ENCODE measurements around the gene KIF25.

Gene KIF25

GRCh38 chr6:168035098-168035660, 37.7 kb downstream of the KIF25 start:
- DNase-seq (ENCODE audit: low spot score) (peak; percentile 75), FAIRE-seq (peak; percentile 9)

- peak; percentile 76 for FAIRE-seq
Observed at GRCh38 chr6:168035661-168036545, 38.4 kb downstream of the KIF25 start.

GRCh38 chr6:168037242-168037641, 39.8 kb downstream of the KIF25 start:
- FAIRE-seq (no peak), DNase-seq (ENCODE audit: low spot score) (peak; percentile 62)

More at GRCh38 chr6:168035661-168036545, 38.4 kb downstream of the KIF25 start:
- peak; percentile 55 for DNase-seq (ENCODE audit: low spot score)

GRCh38 chr6:168037856-168038255, 40.4 kb downstream of the KIF25 start:
- FAIRE-seq (no peak), DNase-seq (ENCODE audit: low spot score) (no peak)

GRCh38 chr6:168038576-168039140, 41.2 kb downstream of the KIF25 start:
- FAIRE-seq: no peak
- no peak for DNase-seq (ENCODE audit: low spot score)

- no peak for FAIRE-seq
- DNase-seq (ENCODE audit: low spot score): no peak
Observed at GRCh38 chr6:168039301-168039700, 41.8 kb downstream of the KIF25 start.

- FAIRE-seq (no peak), DNase-seq (ENCODE audit: low spot score) (no peak)
Observed at GRCh38 chr6:168039849-168040248, 42.4 kb downstream of the KIF25 start.

GRCh38 chr6:168040856-168041496, 43.5 kb downstream of the KIF25 start:
- no peak for FAIRE-seq

GRCh38 chr6:168041928-168042327, 44.5 kb downstream of the KIF25 start:
- no peak for FAIRE-seq
- no peak for DNase-seq (ENCODE audit: low spot score)

More at GRCh38 chr6:168040856-168041496, 43.5 kb downstream of the KIF25 start:
- DNase-seq (ENCODE audit: low spot score): no peak

- FAIRE-seq (no peak), DNase-seq (ENCODE audit: low spot score) (no peak)
Observed at GRCh38 chr6:168042426-168043192, 45.1 kb downstream of the KIF25 start.

- FAIRE-seq: no peak
- no peak for DNase-seq (ENCODE audit: low spot score)
Observed at GRCh38 chr6:168043193-168043847, 45.8 kb downstream of the KIF25 start.

GRCh38 chr6:168043848-168044415, 46.5 kb downstream of the KIF25 start:
- FAIRE-seq (no peak), DNase-seq (ENCODE audit: low spot score) (no peak)

- no peak for DNase-seq (ENCODE audit: low spot score)
- FAIRE-seq: no peak
Observed at GRCh38 chr6:168044521-168045130, 47.2 kb downstream of the KIF25 start.

GRCh38 chr6:168045141-168045691, 47.7 kb downstream of the KIF25 start:
- FAIRE-seq (no peak), DNase-seq (ENCODE audit: low spot score) (no peak)

- DNase-seq (ENCODE audit: low spot score) (no peak), FAIRE-seq (no peak)
Observed at GRCh38 chr6:168045706-168046620, 48.5 kb downstream of the KIF25 start.

- FAIRE-seq (no peak), DNase-seq (ENCODE audit: low spot score) (no peak)
Observed at GRCh38 chr6:168046696-168047095, 49.2 kb downstream of the KIF25 start.

GRCh38 chr6:168047841-168048723, 50.6 kb downstream of the KIF25 start:
- FAIRE-seq (no peak), DNase-seq (ENCODE audit: low spot score) (no peak)

GRCh38 chr6:168048724-168049025, 51.2 kb downstream of the KIF25 start:
- DNase-seq (ENCODE audit: low spot score): no peak
- FAIRE-seq: no peak

Measured in urothelium cell line (cell line).